Stimulated activated CD4-positive, alpha-beta T cell treated with anti-CD3 and anti-CD28 coated beads, TNF-alpha, amount 100 ng/mL, for 4 hours (primary cell): Measurements from ENCODE around the gene GRIA2.

Experiments used
- DNase-seq, 3 experiments: peaks; one replicate each; pipeline ENCODE4 v3.0.0-alpha.2; 2020; ENCODE audit warnings: low read depth in 3 of 3

The GRIA2 gene

GRCh38 chr4:157372154-157372553 is 151.6 kb downstream of the GRIA2 start:
- no peak for DNase-seq

GRCh38 chr4:157372567-157372966 is 152.0 kb downstream of the GRIA2 start:
- no peak for DNase-seq

GRCh38 chr4:157389741-157390140 is 169.2 kb downstream of the GRIA2 start:
- DNase-seq, result no peak

- DNase-seq, result no peak
Measured at GRCh38 chr4:157405070-157405469, 184.5 kb downstream of the GRIA2 start.
